ENCODE data around the gene PRKN.

The PRKN gene

GRCh38 chr6:162005372-162005771 lies 722.2 kb downstream of the PRKN start:
- DNase-seq (ENCODE audit: low read depth in 1 of 2, low spot score in 1 of 2): no peak

GRCh38 chr6:161996783-161997182 lies 730.8 kb downstream of the PRKN start:
- no peak for DNase-seq (ENCODE audit: low read depth in 1 of 2, low spot score in 1 of 2)

GRCh38 chr6:161985876-161986423 lies 741.6 kb downstream of the PRKN start:
- DNase-seq (ENCODE audit: low read depth in 1 of 2, low spot score in 1 of 2): no peak

- DNase-seq (ENCODE audit: low read depth in 1 of 2, low spot score in 1 of 2): no peak
Observed at GRCh38 chr6:161984713-161985112, 742.9 kb downstream of the PRKN start.

GRCh38 chr6:161976553-161976952 lies 751.0 kb downstream of the PRKN start:
- no peak for DNase-seq (ENCODE audit: low read depth in 1 of 2, low spot score in 1 of 2)

GRCh38 chr6:161973064-161973463 lies 754.5 kb downstream of the PRKN start:
- DNase-seq (ENCODE audit: low read depth in 1 of 2, low spot score in 1 of 2): no peak

GRCh38 chr6:161971043-161971442 lies 756.5 kb downstream of the PRKN start:
- no peak for DNase-seq (ENCODE audit: low read depth in 1 of 2, low spot score in 1 of 2)

GRCh38 chr6:161963634-161964234 lies 763.8 kb downstream of the PRKN start:
- no peak for DNase-seq (ENCODE audit: low read depth in 1 of 2, low spot score in 1 of 2)

GRCh38 chr6:161963181-161963580 lies 764.4 kb downstream of the PRKN start:
- DNase-seq (ENCODE audit: low read depth in 1 of 2, low spot score in 1 of 2): no peak

GRCh38 chr6:161961796-161962195 lies 765.8 kb downstream of the PRKN start:
- DNase-seq (ENCODE audit: low read depth in 1 of 2, low spot score in 1 of 2): no peak

- no peak for DNase-seq (ENCODE audit: low read depth in 1 of 2, low spot score in 1 of 2)
Observed at GRCh38 chr6:161961046-161961445, 766.5 kb downstream of the PRKN start.

GRCh38 chr6:161959072-161959471 lies 768.5 kb downstream of the PRKN start:
- no peak for DNase-seq (ENCODE audit: low read depth in 1 of 2, low spot score in 1 of 2)

- DNase-seq (ENCODE audit: low read depth in 1 of 2, low spot score in 1 of 2): no peak
Observed at GRCh38 chr6:161956082-161956481, 771.5 kb downstream of the PRKN start.

GRCh38 chr6:161954699-161955276 lies 772.8 kb downstream of the PRKN start:
- no peak for DNase-seq (ENCODE audit: low read depth in 1 of 2, low spot score in 1 of 2)

- DNase-seq (ENCODE audit: low read depth in 1 of 2, low spot score in 1 of 2): no peak
Observed at GRCh38 chr6:161954077-161954476, 773.5 kb downstream of the PRKN start.

GRCh38 chr6:161951126-161951525 lies 776.4 kb downstream of the PRKN start:
- DNase-seq (ENCODE audit: low read depth in 1 of 2, low spot score in 1 of 2): no peak

GRCh38 chr6:161949531-161949930 lies 778.0 kb downstream of the PRKN start:
- no peak for DNase-seq (ENCODE audit: low read depth in 1 of 2, low spot score in 1 of 2)

GRCh38 chr6:161948462-161948861 lies 779.1 kb downstream of the PRKN start:
- DNase-seq (ENCODE audit: low read depth in 1 of 2, low spot score in 1 of 2): no peak

- no peak for DNase-seq (ENCODE audit: low read depth in 1 of 2, low spot score in 1 of 2)
Observed at GRCh38 chr6:161947371-161947770, 780.2 kb downstream of the PRKN start.

GRCh38 chr6:161946461-161946860 lies 781.1 kb downstream of the PRKN start:
- DNase-seq (ENCODE audit: low read depth in 1 of 2, low spot score in 1 of 2): no peak

- DNase-seq (ENCODE audit: low read depth in 1 of 2, low spot score in 1 of 2): no peak
Observed at GRCh38 chr6:161943561-161943960, 784.0 kb downstream of the PRKN start.

- no peak for DNase-seq (ENCODE audit: low read depth in 1 of 2, low spot score in 1 of 2)
Observed at GRCh38 chr6:161941565-161941964, 786.0 kb downstream of the PRKN start.

- DNase-seq (ENCODE audit: low read depth in 1 of 2, low spot score in 1 of 2): no peak
Observed at GRCh38 chr6:161940519-161940918, 787.0 kb downstream of the PRKN start.

Data from activated T-helper 1 cell treated with anti-CD3 and anti-CD28 coated beads, Interleukin-2, amount 50 U/mL, for 16 hours (primary cell).